GM23338 (cell line): ENCODE measurements around the gene PLD2. TPM values are rescaled to one million over a fixed set of nuclear protein-coding genes. Genes with fewer than 3 reads are reported as not detected.

Source experiments
- ATAC-seq: fragments of 200-7000 bp; cut with Tn5 transposase; 3 replicates; pipeline ENCODE4 v1.9.1; 2020
- DNase-seq: peaks from one replicate; pipeline ENCODE4 v3.0.0-alpha.2; 2015; ENCODE audit warnings: low spot score
- H2AFZ ChIP-seq: fragments of 200-600 bp; sonication (generic); 2 replicates; pipeline ENCODE4 v1.8.0; 2016; ENCODE audit warnings: antibody characterized with exemption, mild to moderate bottlenecking, moderate library complexity
- H3F3A ChIP-seq: fragments of 200-600 bp; sonication (generic); replicated peaks from 2 replicates; pipeline ENCODE4 v1.8.0; 2017; ENCODE audit warnings: antibody characterized with exemption, mixed run types, low read depth
- H3K27ac ChIP-seq: fragments of 200-600 bp; sonication (generic); 2 replicates; pipeline ENCODE4 v1.6.1; 2016; ENCODE audit warnings: low read depth
- H3K27me3 ChIP-seq: fragments of 200-600 bp; sonication (generic); 2 replicates; pipeline ENCODE4 v1.8.0; 2016; ENCODE audit warnings: mild to moderate bottlenecking, mixed run types, moderate library complexity; ENCODE audit not compliant: insufficient read depth
- H3K36me3 ChIP-seq: fragments of 200-600 bp; sonication (generic); 2 replicates; pipeline ENCODE4 v1.8.0; 2016; ENCODE audit warnings: mild to moderate bottlenecking; ENCODE audit not compliant: insufficient read depth
- H3K4me1 ChIP-seq: fragments of 200-600 bp; sonication (generic); 2 replicates; pipeline ENCODE4 v1.8.0; 2016; ENCODE audit warnings: mild to moderate bottlenecking, moderate library complexity; ENCODE audit not compliant: insufficient read depth
- H3K4me2 ChIP-seq: fragments of 200-600 bp; sonication (generic); 2 replicates; pipeline ENCODE4 v1.7.1; 2017; ENCODE audit warnings: mixed run types
- H3K4me3 ChIP-seq: fragments of 200-600 bp; sonication (generic); 2 replicates; pipeline ENCODE4 v1.6.1; 2016; ENCODE audit warnings: mixed run types
- H3K79me2 ChIP-seq: fragments of 200-600 bp; sonication (generic); replicated peaks from 2 replicates; pipeline ENCODE4 v1.8.0; 2017; ENCODE audit warnings: mild to moderate bottlenecking; ENCODE audit not compliant: insufficient read depth
- H3K9me2 ChIP-seq: fragments of 200-600 bp; sonication (generic); 2 replicates; pipeline ENCODE4 v1.8.0; 2017; ENCODE audit not compliant: insufficient read depth
- H4K20me1 ChIP-seq: fragments of 200-600 bp; sonication (generic); replicated peaks from 2 replicates; pipeline ENCODE4 v1.8.0; 2017; ENCODE audit warnings: mild to moderate bottlenecking; ENCODE audit not compliant: insufficient read depth
- H3K27ac Mint-ChIP-seq: 2 replicates; pipeline ENCODE4 v1.8.0; 2020; ENCODE audit warnings: inconsistent platforms, mild to moderate bottlenecking, moderate library complexity, mixed read lengths
- H3K27me3 Mint-ChIP-seq: 3 replicates; pipeline ENCODE4 v1.8.0; 2022; ENCODE audit warnings: low read depth, mild to moderate bottlenecking, moderate library complexity, mixed read lengths, inconsistent platforms; ENCODE audit not compliant: insufficient read depth, poor library complexity
- H3K36me3 Mint-ChIP-seq: 3 replicates; pipeline ENCODE4 v1.8.0; 2021; ENCODE audit warnings: low read depth, mild to moderate bottlenecking, inconsistent platforms, moderate library complexity, mixed read lengths
- H3K4me1 Mint-ChIP-seq: 3 replicates; pipeline ENCODE4 v1.8.0; 2020; ENCODE audit warnings: mild to moderate bottlenecking, inconsistent platforms, mixed read lengths
- H3K4me3 Mint-ChIP-seq: 3 replicates; pipeline ENCODE4 v1.8.0; 2021; ENCODE audit warnings: moderate library complexity, mild to moderate bottlenecking, inconsistent platforms, mixed read lengths
- H3K9me3 Mint-ChIP-seq: 3 replicates; pipeline ENCODE4 v1.8.0; 2020; ENCODE audit warnings: moderate library complexity, mild to moderate bottlenecking, inconsistent platforms, mixed read lengths
- CREB1 ChIP-seq: fragments of 250-450 bp; sonication (Bioruptor Pico); IDR thresholded peaks from 2 replicates; pipeline ENCODE4 v1.5.0; 2020; ENCODE audit warnings: low read depth, mild to moderate bottlenecking, moderate library complexity
- CTCF ChIP-seq, 2 experiments: fragments of 200-600 bp in 1 of 2; sonication (generic) in 1 of 2; conservative IDR thresholded peaks; 2 replicates each; pipeline versions ENCODE4 v1.5.1 to v1.6.1; 2016 to 2017; ENCODE audit warnings: antibody characterized with exemption in 2 of 2, low read depth in 2 of 2, mild to moderate bottlenecking in 2 of 2, moderate library complexity in 1 of 2
- JUNB ChIP-seq: IDR thresholded peaks from one replicate; pipeline ENCODE4 v1.6.1; 2016; ENCODE audit warnings: antibody characterized with exemption; ENCODE audit not compliant: unreplicated experiment
- REST ChIP-seq: IDR thresholded peaks from one replicate; pipeline ENCODE4 v1.6.1; 2018; ENCODE audit warnings: antibody characterized with exemption; ENCODE audit not compliant: unreplicated experiment
- ZNF462 ChIP-seq: fragments of 250-450 bp; sonication (Bioruptor Pico); IDR thresholded peaks from 2 replicates; pipeline ENCODE4 v1.5.0; 2020; ENCODE audit warnings: mild to moderate bottlenecking, moderate library complexity
- polyA plus RNA-seq: library from polyadenylated mRNA; unstranded; fragments of >200 nt; fragmentation: Nextera tagmentation; extraction: Ambion mirVana; gene quantifications from 2 replicates; pipeline ENCODE4 v1.2.1, GENCODE V29; 2016
- total RNA-seq: library from RNA; depleted of rRNA; stranded (reverse); fragments of >200 nt; shearing (Covaris generic); gene quantifications from 2 replicates; pipeline ENCODE4 v1.2.3, GENCODE V29; 2014

The PLD2 gene
- total and polyA plus RNA-seq, 2 experiments from 2014 or later, result 20.2 to 55.9 TPM

GRCh38 chr17:4856271-4856936 lies 49.5 kb downstream of the PLD2 start:
- peaks cover 9% of the 10 kb centered on the region; the same call in 1 of the 3 replicates for H3K36me3 Mint-ChIP-seq
- H2AFZ ChIP-seq, result no peak overlapping the region
- H3K4me2 ChIP-seq, result no peak overlapping the region
- peaks cover 20% of the 10 kb centered on the region for H3K79me2 ChIP-seq
- no peak overlapping the region for H3K4me3 ChIP-seq
- no peaks in the 10 kb centered on the region for H3K27me3 ChIP-seq
- no peaks in the 10 kb centered on the region for H3K9me3 Mint-ChIP-seq
- no peak for DNase-seq
- no peak for TF ChIP-seq CTCF (conservative IDR thresholded peaks at IDR 0.05; ENCODE audit: low read depth in 2 of 2)
- H3K4me3 Mint-ChIP-seq, result no peak overlapping the region; the same call in 2 of the 3 replicates
- H4K20me1 ChIP-seq, result peaks cover 5% of the 10 kb centered on the region; the same call in 1 of the 2 replicates
- peaks cover 18% of the 10 kb centered on the region for H3K27me3 Mint-ChIP-seq
- peaks cover 58% of the 10 kb centered on the region for H3K4me1 ChIP-seq
- H3K9me2 ChIP-seq, result no peaks in the 10 kb centered on the region
- H3K36me3 ChIP-seq, result no peaks in the 10 kb centered on the region
- 0 out of 2 replicates have a peak overlapping the region, but pooled peaks have one; percentile 55 for H3K27ac ChIP-seq
- peaks cover 13% of the 10 kb centered on the region; the same call in 1 of the 2 replicates for H3F3A ChIP-seq
- peaks cover 68% of the 10 kb centered on the region for H3K4me1 Mint-ChIP-seq
- H3K27ac Mint-ChIP-seq, result peak overlapping the region; percentile 69; the same call in 1 of the 2 replicates
- ATAC-seq, result no peak

- no peak overlapping the region; the same call in 2 of the 3 replicates for H3K4me3 Mint-ChIP-seq
- H3K4me2 ChIP-seq, result no peak overlapping the region
- peaks cover 5% of the 10 kb centered on the region; the same call in 1 of the 2 replicates for H4K20me1 ChIP-seq
- peaks cover 9% of the 10 kb centered on the region; the same call in 2 of the 3 replicates for H3K36me3 Mint-ChIP-seq
- H3K4me1 ChIP-seq, result peaks cover 58% of the 10 kb centered on the region
- peaks cover 16% of the 10 kb centered on the region for H3K27me3 Mint-ChIP-seq
- H3K27me3 ChIP-seq, result no peaks in the 10 kb centered on the region
- no peaks in the 10 kb centered on the region for H3K9me2 ChIP-seq
- H3F3A ChIP-seq, result peaks cover 13% of the 10 kb centered on the region; the same call in 1 of the 2 replicates
- H3K4me3 ChIP-seq, result no peak overlapping the region
- H3K36me3 ChIP-seq, result no peaks in the 10 kb centered on the region
- peaks cover 19% of the 10 kb centered on the region for H3K79me2 ChIP-seq
- DNase-seq, result no peak
- no peaks in the 10 kb centered on the region for H3K9me3 Mint-ChIP-seq
- H3K27ac Mint-ChIP-seq, result peak overlapping the region; percentile 69; the same call in 1 of the 2 replicates
- H3K4me1 Mint-ChIP-seq, result peaks cover 65% of the 10 kb centered on the region
- H3K27ac ChIP-seq, result no peak overlapping the region
- no peak for ATAC-seq
- H2AFZ ChIP-seq, result no peak overlapping the region
- no peak for TF ChIP-seq JUNB
- no peak for TF ChIP-seq CREB1
- TF ChIP-seq CTCF (conservative IDR thresholded peaks at IDR 0.05; ENCODE audit: low read depth in 2 of 2), result no peak
- no peak for TF ChIP-seq REST
- no peak for TF ChIP-seq ZNF462 (CRISPR knock-in tag)
These were observed 50.0 kb downstream of the PLD2 start for GRCh38 chr17:4856937-4857314.
